GM23338 (cell line): ENCODE results near the gene CYP27A1.

Experiments
- CTCF ChIP-seq, 2 experiments: fragments of 200-600 bp in 1 of 2; sonication (generic) in 1 of 2; conservative IDR thresholded peaks; 2 replicates each; pipeline versions ENCODE4 v1.5.1 to v1.6.1; 2016 to 2017; ENCODE audit warnings: antibody characterized with exemption in 2 of 2, low read depth in 2 of 2, mild to moderate bottlenecking in 2 of 2, moderate library complexity in 1 of 2
- ETS1 ChIP-seq: IDR thresholded peaks from 2 replicates; pipeline ENCODE4 v1.6.1; 2016; ENCODE audit warnings: antibody characterized with exemption

- TF ChIP-seq CTCF (conservative IDR thresholded peaks at IDR 0.05; ENCODE audit: low read depth in 2 of 2), result no peak
- TF ChIP-seq ETS1, result no peak
These were observed 38.9 kb downstream of the CYP27A1 start for GRCh38 chr2:218820746-218821369.
